GM18858 (cell line): Measurements from ENCODE around the gene IVNS1ABP.

Source experiments
- ATAC-seq: cut with Tn5 transposase; IDR thresholded peaks from one replicate; pipeline ENCODE4 v1.9.1; 2021; ENCODE audit not compliant: unreplicated experiment

The IVNS1ABP gene

DNA sequence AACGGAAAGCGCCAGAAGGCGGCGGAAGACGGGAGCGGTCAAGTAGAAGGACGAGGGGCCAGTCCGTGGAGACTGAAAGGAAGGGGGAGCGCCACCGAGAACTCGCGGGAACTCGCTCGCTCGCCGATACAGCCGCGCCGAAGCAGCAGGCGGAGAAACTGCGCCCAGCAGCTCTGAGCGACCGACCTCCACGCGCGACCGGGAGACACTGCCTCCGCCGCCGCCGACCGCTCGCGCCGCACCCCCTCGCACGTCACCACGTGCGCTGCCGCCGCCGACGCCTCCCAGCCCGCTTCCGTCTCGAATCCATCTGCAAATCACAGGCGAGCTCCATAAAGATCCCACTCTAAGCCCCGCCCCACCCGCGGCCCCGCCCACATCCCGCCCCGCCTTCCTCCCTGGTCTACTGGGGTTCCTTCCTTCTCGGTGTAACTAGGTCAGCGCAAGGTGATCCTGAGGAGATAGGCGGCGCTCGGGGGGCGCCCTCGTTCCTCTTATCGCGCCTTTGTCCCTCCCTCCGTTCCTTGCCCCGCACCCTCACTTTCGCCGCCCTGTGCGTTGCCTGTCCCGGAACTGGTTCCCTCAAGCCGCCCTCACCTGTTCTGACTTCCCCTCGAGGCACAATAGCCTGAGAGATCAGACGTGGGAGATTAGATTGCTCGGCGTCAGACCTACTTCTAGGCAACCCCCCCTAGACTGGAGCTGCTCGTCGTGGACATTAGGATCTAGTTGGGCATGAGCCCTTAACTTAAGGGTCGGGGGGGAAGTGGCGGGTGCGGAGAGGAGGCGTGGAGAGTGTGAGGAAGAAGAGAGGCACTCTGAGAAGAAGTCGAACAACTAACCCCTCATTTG lies at the start of gene IVNS1ABP:
TSS of gene IVNS1ABP (minus strand) at position 210 of the 852 bp plus-strand sequence. CDS start 7,750 bp downstream, outside the sequence.
- peak; percentile 66 for ATAC-seq

DNA sequence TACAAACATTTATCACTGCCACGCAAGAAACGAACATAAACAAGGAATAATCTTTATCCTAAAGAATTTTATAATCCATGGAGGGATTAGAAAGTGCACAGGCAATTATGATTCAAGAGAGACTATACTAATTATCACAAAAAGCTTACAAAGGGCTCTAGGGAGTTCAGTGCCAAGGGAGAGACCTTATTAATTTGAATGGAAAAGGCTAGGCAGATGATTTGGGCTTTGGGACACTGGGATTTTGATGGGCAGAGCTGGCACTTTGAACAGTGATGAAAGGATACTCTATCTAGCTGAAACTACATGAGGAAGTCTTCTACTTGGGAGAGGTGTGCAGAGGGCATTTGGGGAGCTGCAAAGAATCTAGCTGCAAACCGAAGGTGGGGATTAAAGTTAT lies 48.9 kb upstream of the IVNS1ABP start:
- no peak for ATAC-seq

DNA sequence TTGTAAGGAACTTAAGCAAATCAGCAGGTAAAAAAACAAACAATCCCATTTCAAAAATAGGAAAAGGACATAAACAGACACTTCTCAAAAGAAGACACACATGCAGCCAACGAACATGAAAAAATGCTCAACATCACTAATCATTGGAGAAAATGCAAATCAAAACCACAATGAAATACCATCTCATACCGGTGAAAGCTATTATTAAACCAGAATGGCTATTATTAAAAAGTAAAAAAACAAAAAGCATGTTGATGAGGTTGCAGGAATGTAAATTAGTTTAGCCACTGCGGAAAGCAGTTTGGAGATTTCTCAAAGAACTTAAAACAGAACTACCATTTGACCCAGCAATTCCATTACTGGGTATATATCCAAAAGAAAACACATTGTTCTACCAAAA lies 47.5 kb upstream of the IVNS1ABP start:
- peak; percentile 48 for ATAC-seq

DNA sequence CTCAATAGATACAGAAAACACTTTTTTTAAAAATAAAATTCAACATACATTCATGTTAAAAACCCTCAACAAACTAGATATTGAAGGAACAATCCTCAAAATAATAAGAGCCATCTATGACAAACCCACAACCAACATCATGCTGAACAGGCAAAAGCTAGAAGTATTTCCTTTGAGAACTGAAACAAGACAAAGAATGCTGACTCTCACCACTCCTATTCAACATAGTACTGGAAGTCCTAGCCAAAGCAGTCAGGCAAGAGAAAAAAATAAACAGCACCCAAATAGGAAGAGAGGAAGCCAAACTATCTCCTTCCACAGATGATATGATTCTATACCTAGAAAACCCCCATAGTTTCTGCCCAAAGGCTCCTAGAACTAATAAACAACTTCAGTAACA lies 46.2 kb upstream of the IVNS1ABP start:
- no peak for ATAC-seq

DNA sequence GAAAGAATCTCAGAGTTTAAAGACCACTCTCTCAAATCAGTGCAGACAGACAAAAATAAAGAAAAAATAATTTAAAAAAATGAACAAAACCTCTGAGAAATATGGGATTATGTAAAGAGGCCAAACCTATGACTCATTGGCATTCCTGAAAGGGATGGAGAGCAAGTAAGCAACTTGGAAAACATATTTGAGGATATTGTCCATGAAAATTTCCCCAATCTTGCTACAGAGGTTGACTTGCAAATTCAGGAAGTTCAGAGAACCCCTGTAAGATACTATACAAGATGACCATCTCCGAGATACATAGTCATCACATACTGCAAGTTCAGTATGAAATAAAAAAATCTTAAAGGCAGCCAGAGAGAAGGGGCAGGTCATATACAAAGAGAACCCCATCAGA lies 43.7 kb upstream of the IVNS1ABP start:
- no peak for ATAC-seq

DNA sequence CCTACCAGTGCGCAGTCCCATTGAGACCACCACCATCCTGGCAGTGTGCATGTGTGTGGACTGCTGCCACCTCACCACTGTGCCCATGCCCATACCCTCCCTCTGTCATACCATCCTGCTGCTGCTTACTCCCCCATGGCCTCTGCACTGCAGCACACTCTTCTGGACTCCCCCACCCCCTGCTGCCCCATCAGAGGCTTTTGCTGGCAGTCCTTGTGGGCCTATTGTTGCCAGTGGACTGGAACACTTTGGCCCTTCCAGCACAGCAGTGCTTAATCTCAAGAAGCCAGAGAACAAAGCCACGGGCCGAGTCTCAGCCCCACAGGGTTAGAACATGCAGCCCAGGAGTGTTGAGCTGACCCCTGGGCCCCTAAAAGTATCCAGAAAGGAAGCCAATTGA lies 41.9 kb upstream of the IVNS1ABP start:
- no peak for ATAC-seq

DNA sequence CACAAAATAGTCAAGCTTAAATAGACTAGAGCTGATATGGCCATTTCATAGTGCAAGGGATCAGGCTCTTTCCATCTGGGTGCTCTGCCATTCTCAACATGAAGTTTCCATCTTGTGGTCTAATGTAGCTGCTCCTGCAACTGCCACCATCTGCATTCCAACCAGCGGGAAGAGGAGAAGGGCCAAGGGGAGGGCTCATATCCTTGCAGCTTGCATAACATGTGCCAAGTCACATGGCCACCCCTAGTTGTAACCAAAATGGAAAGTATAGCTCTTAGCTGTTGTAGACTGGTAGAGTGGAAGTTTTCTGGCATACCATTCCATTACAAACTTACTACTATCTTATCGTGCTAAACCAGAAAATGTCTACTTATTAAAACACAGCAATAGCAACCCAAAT lies 38.9 kb upstream of the IVNS1ABP start:
- ATAC-seq: no peak

DNA sequence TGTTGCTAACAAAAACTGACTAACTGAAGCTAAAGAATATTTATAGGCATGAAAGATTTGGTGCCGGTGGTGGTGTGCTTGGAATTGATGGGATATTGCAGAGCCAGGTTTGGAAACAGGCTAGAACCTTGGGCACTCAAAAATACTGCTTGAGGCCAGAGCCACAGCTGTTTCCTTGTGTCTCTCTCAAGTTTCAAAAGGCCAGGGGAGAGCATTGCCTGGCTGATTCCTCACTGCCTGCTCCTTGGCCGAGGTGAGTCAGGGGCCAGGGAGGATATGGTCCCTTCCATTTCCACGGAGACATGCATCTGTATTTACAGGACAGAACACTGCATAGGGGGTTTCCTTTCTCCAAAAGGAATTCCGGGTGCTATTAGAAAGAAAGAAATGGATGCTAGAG lies 36.1 kb upstream of the IVNS1ABP start:
- no peak for ATAC-seq

DNA sequence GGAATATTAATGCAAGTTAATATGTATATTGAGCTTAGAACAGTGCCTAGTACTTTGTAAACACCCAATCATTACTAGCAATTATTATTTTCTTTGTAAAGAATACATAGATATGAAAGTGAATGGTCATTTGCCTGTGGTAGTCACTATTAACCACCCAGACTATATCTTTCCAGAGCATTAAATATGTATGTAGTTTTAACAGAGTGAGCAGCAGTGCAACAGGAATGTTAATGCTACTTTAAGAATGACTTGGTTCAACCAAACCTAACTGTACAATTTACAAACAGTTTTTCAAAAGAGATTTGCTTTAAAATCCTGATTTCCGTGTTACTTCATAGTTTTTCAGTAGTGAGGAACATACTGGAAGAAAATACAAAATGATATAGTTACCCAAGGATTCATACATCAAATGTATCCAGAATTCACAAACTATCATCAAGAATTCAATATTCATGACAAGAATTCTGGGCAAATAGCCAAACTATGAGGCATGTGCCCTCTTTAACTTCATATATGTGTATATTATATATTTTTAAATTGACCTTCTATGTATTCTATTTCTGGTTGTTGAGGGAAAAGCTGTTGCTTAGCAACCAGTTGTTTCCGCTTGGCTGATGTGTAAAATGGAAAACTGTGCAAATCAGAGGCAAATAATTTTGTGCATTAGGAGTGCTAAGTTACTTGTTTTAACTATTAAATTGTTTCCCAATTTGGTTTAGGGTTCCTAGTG lies 34.9 kb upstream of the IVNS1ABP start:
- no peak for ATAC-seq

DNA sequence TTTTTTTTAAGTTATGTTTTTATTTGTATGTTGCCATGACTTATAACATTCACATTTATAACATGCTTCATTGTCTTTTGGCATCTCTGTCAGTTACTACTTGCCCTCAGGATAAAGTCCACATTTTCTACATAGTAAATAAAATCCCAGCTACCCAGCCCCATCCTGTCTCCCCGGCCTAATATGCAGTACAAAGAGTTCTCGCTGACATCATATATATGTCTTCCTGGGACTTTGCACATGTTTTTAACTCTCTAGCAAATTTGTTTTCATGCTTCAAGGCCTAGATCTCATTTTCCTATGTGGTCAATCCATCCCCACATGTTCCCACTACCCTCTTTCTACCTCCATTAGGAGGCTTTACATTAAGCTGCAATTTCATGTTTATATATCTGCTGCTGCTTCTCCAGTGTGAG lies 33.0 kb upstream of the IVNS1ABP start:
- no peak for ATAC-seq

DNA sequence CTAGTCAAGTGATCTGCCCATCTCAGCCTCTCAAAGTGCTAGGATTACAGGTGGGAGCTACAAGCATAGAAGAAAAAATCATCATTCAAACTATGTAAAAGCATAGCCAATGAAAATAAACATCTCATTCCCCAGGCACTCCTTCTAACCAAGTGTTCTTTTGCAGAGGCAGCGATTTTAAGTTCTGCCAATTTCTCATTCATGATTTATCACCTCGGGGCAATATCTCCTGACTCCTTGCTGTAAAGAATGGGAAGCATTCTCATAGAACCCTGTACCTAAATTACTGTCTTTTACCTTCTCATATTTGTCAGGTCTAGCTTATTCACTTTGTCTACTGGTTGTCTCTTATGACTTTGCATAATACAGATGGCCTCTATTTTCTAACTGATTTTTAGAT lies 32.5 kb upstream of the IVNS1ABP start:
- no peak for ATAC-seq

DNA sequence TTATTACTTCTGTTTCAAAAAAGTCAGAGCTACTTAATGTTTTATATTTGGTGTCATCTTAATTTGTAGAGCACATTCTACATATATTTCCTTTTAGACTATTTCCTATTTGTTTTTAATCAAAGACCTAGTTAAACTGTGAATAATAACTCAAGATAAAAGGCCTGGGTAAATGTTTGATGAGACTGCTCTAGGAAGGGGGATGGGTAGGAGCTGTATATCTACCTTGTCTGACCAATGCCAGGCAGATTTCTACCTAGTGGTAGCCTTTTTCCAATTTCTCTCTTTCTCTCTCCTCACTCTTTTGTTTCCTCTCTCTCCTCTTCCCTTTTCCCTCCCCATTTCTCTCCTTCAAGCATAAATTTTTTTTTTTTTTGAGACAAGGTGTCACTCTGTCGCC lies 31.9 kb upstream of the IVNS1ABP start:
- ATAC-seq: no peak

DNA sequence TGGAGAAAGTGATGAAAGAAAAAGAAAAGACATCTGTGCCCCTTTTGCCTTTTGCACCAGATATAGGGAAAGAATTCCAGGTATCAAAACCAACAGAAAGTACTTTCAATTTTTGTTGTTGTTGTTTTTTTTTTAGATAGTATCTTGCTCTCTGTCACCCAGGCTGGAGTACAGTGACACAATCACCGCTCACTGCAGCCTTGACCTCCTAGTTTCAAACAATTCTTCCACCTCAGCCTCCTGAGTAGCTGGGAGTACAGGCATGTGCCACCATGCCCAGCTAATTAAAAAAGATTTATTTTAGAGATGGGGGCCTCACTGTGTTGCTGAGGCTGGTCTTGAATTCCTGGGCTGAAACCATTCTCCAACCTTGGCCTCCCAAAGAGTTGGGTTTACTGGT lies 31.3 kb upstream of the IVNS1ABP start:
- no peak for ATAC-seq

DNA sequence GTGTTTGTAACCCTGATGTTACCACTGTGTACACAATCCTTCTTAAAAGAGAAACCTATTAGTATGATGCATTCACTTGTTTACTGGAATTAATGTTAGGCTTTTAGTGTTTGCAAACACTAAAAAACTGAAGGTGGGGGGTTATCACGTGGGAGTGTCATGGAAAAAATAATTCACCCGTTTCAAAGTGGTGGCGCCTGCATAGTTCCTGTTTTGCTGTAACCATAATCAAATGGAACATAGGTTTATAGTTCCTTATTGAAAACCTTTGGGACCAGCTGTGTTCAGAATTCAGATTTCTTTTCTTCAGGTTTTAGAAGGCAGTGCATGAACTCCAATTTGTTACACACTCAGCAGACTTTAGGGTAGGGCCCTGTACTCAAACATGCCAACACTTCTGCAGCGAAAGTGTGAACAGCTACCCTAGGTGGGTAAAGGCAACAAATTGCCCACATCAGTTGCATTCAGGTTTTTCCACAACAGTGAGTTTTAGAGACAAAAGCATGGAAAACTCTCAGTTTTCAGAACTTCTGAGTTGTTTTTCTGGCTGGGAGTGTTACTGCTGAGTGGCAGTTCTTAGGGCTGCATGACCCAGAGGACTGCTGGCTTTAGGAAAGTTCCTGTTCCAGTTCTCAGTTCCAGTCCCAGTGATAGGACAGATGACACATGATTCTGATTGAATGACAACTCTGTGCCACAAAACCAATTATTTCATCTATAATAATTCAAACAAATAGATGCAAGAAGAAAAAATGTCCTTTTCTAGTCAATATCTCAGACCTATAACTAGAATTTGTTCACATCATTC lies 29.1 kb upstream of the IVNS1ABP start:
- peak; percentile 55 for ATAC-seq

DNA sequence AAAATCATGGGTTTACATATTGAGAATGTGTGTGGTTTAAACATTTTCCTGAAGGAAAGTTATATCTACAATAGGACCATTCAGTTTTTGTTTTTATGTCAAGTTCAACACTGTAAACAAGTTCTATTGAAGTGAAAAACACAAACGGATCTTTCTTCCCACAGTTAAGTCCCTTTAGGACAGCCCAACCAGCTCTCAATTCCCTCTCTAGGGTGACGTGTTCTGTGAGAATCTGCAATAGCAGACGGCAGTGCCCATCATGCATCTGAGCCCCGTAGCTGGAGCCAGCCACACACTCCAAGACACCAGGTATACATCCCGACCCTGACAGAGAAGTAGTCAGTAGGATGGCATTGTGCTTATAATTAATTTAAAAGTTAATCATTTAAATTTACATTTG lies 26.3 kb upstream of the IVNS1ABP start:
- no peak for ATAC-seq

DNA sequence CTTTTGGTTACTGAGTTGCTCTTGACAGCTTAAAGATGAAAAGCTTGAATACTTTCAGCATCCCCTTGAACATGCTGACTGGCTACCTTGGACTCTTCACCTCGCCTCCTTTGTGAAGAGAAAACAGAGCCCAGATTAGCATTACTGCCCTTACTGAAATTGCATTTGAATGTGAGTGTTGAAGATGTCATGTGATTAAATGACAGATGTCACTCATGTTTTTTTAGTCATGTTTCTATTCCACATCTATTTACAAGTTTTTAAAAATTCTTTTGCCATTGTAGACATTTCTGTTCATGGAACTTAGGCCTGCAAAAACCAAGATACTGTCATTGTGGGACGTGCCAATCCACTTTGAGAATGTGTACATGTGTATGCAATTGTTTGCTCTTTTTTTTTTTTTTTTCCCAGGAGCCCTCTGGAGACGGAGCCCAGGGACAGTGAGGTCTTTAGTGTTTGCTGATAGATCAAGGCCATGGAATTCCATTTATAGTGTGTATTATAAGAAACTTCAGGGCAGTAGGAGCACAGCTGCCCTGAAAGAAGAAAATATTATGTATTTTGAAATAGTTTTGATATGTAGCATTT lies 25.7 kb upstream of the IVNS1ABP start:
- ATAC-seq: no peak

DNA sequence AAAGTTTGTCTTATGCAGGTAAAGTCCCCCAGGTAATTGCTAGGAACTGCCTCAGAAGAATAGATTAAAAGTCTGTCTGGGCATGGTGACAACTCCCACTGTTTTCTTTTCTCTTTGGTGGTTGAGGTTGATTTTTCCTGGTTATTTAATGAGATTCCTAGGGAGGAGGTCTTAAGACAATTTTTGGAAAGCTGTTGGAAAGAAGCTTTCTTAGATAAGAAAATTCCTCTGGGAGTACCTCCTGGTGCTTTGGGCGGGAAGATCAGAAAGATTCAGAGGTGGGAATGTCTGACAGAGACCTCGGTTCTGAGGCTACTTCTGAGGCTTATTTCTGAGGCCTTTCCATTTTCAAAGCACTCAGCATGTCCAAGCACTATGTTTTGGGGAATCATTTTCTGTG lies 25.0 kb upstream of the IVNS1ABP start:
- no peak for ATAC-seq

DNA sequence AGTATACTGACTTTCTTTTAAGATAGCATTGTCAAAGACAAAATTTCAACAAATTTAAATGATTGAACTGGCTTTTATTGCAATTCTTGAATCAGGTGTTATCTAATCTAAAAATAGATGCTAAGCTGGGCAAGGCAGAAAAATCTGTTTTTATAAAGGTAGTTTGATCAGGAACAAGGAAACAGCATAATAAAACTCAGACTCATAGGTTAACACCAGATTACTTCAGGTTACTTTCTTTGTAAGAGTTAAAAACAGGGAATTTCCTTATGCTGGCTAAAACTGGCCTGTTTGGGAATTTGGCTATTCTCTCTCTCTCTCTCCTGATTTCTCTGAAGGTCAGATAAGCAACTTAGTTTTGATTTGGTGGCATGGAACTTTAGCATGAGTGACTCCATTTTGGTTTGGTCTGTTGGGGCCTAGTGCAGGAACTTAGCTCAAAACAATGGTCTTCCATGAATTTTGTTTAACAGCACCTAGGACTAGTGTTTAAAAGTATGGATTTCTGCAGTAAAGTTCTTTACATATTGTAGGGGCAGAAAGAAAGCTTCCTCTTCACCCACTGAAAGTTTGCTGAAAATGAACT lies 24.2 kb upstream of the IVNS1ABP start:
- no peak for ATAC-seq

DNA sequence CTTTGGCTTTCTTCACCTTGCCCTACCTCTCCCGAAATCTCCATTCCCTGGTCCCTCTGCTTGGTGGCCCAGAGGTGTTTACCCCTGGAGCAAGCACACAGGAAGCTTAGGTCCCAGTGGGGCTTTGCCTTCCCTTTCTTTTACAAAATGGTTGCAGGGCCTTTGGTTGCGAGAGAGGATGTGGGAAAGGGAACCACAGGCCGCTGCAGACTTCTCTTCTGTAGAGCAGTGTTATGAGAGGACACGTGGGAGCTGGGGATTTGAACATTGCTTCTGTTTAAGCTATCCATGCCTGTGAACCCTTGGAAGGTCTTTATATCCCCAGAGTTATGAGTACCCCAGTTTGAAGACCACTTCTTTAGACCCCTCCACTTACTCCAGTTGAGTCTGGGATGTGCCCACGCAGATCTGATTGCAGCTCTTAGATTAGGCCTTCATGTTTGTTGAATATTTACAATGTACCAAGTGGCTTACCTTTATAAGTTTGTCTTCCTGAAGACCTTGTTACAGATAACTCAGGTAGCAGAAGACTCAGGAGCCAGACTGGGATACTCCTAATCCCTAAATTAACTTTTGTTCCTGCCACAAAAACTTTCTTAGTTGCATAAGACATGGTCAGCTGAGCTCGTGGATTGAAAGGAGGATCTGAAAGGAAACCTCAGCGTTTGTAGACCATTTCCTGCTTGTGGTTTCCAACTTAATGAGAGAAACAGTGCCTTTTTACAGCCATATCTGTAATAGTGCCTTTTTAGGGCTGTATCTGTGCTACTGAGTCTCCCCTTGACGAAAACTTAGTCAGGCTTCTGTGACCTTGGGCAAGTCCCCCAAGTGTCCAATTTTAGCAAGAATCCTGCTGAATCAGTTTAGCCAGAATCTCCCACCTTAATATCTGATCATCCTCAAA lies 21.9 kb upstream of the IVNS1ABP start:
- peak; percentile 98 for ATAC-seq

DNA sequence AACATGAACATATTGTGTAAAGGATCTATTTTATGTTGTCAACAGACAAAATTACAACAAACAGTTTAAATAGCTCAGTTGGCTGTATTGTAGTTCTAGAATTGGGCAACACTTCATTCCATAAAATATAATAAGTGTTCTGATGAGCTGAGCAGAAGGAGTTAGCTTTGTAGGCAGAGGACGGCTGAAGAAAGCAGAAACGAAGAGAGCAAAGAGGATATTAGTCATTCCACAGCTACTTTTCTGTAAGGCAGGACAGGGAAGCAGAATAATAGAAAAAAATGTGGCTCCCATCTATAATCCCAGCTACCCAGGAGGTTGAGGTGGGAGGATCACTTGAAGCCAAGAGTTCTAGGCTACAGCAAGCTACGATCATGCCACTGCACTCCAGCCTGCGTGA lies 20.2 kb upstream of the IVNS1ABP start:
- ATAC-seq: no peak
